Measurements from ENCODE around the gene EFCAB9.

EFCAB9 gene

GRCh38 chr5:172248637-172249036 lies 54.7 kb downstream of the EFCAB9 start:
- TF ChIP-seq GABPA (IDR thresholded peaks at IDR 0.05; ENCODE audit: low read depth) (no peak), SPI1 (IDR thresholded peaks at IDR 0.05; ENCODE audit: borderline replicate concordance, low read depth) (no peak), POLR2AphosphoS5 (IDR thresholded peaks at IDR 0.05; ENCODE audit: low read depth) (no peak)
- TF ChIP-seq, protein P1, sequence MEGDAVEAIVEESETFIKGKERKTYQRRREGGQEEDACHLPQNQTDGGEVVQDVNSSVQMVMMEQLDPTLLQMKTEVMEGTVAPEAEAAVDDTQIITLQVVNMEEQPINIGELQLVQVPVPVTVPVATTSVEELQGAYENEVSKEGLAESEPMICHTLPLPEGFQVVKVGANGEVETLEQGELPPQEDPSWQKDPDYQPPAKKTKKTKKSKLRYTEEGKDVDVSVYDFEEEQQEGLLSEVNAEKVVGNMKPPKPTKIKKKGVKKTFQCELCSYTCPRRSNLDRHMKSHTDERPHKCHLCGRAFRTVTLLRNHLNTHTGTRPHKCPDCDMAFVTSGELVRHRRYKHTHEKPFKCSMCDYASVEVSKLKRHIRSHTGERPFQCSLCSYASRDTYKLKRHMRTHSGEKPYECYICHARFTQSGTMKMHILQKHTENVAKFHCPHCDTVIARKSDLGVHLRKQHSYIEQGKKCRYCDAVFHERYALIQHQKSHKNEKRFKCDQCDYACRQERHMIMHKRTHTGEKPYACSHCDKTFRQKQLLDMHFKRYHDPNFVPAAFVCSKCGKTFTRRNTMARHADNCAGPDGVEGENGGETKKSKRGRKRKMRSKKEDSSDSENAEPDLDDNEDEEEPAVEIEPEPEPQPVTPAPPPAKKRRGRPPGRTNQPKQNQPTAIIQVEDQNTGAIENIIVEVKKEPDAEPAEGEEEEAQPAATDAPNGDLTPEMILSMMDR (IDR thresholded peaks at IDR 0.05; ENCODE audit: insufficient read depth, low read length): no peak
- TF ChIP-seq, protein P2, sequence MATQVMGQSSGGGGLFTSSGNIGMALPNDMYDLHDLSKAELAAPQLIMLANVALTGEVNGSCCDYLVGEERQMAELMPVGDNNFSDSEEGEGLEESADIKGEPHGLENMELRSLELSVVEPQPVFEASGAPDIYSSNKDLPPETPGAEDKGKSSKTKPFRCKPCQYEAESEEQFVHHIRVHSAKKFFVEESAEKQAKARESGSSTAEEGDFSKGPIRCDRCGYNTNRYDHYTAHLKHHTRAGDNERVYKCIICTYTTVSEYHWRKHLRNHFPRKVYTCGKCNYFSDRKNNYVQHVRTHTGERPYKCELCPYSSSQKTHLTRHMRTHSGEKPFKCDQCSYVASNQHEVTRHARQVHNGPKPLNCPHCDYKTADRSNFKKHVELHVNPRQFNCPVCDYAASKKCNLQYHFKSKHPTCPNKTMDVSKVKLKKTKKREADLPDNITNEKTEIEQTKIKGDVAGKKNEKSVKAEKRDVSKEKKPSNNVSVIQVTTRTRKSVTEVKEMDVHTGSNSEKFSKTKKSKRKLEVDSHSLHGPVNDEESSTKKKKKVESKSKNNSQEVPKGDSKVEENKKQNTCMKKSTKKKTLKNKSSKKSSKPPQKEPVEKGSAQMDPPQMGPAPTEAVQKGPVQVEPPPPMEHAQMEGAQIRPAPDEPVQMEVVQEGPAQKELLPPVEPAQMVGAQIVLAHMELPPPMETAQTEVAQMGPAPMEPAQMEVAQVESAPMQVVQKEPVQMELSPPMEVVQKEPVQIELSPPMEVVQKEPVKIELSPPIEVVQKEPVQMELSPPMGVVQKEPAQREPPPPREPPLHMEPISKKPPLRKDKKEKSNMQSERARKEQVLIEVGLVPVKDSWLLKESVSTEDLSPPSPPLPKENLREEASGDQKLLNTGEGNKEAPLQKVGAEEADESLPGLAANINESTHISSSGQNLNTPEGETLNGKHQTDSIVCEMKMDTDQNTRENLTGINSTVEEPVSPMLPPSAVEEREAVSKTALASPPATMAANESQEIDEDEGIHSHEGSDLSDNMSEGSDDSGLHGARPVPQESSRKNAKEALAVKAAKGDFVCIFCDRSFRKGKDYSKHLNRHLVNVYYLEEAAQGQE (IDR thresholded peaks at IDR 0.05; ENCODE audit: insufficient replicate concordance, low read depth): no peak
- H3K4me3 ChIP-seq (replicated peaks; ENCODE audit: insufficient read depth, low read length): no peak overlapping the region

GRCh38 chr5:172251419-172251818 lies 57.4 kb downstream of the EFCAB9 start:
- TF ChIP-seq SPI1 (IDR thresholded peaks at IDR 0.05; ENCODE audit: borderline replicate concordance, low read depth) (no peak), POLR2AphosphoS5 (IDR thresholded peaks at IDR 0.05; ENCODE audit: low read depth) (no peak), GABPA (IDR thresholded peaks at IDR 0.05; ENCODE audit: low read depth) (no peak)
- TF ChIP-seq, protein P1 (IDR thresholded peaks at IDR 0.05; ENCODE audit: insufficient read depth, low read length): no peak
- TF ChIP-seq, protein P2 (IDR thresholded peaks at IDR 0.05; ENCODE audit: insufficient replicate concordance, low read depth): no peak
- DNase-seq (ENCODE audit: low read depth in 1 of 2, low spot score in 1 of 2): no peak
- no peaks in the 10 kb centered on the region for H3K27me3 ChIP-seq (ENCODE audit: insufficient read depth, poor library complexity, severe bottlenecking)
- no peak overlapping the region for H3K27ac ChIP-seq (replicated peaks)
- H3K4me3 ChIP-seq (replicated peaks; ENCODE audit: insufficient read depth, low read length): no peak overlapping the region

More at GRCh38 chr5:172248637-172249036, 54.7 kb downstream of the EFCAB9 start:
- no peak overlapping the region for H3K27ac ChIP-seq (replicated peaks)
- no peak for DNase-seq (ENCODE audit: low read depth in 1 of 2, low spot score in 1 of 2)
- H3K27me3 ChIP-seq (ENCODE audit: insufficient read depth, poor library complexity, severe bottlenecking): no peaks in the 10 kb centered on the region

- TF ChIP-seq SPI1 (IDR thresholded peaks at IDR 0.05; ENCODE audit: borderline replicate concordance, low read depth): no peak
- TF ChIP-seq, protein P2 (IDR thresholded peaks at IDR 0.05; ENCODE audit: insufficient replicate concordance, low read depth): no peak
- no peak overlapping the region for H3K27ac ChIP-seq (replicated peaks)
- no peak for DNase-seq (ENCODE audit: low read depth in 1 of 2, low spot score in 1 of 2)
- no peaks in the 10 kb centered on the region for H3K27me3 ChIP-seq (ENCODE audit: insufficient read depth, poor library complexity, severe bottlenecking)
- H3K4me3 ChIP-seq (replicated peaks; ENCODE audit: insufficient read depth, low read length): no peak overlapping the region
Measured at GRCh38 chr5:172252501-172252900, 58.5 kb downstream of the EFCAB9 start.

Measured in HL-60 (cell line).